Esophagus squamous epithelium (tissue), 5 donors: ENCODE measurements around the gene HIRA. TPM values are rescaled to one million over a fixed set of nuclear protein-coding genes. Genes with fewer than 3 reads are reported as not detected.

ENCODE experiments used
- DNase-seq: peaks from one replicate; lab custom pipeline; 2025; lab: John Stamatoyannopoulos, UW
- H3K27ac ChIP-seq, 4 donors: fragments of 200-600 bp; sonication (generic); one replicate each; pipeline ENCODE4 v1.5.1; 2016 to 2019; ENCODE audit warnings: mild to moderate bottlenecking in 1 of 4
- H3K27me3 ChIP-seq, 4 donors: fragments of 200-600 bp; sonication (generic); 1 replicate in 3 of 4; 2 replicates in 1 of 4; pipeline versions ENCODE4 v1.5.1 to v1.6.0; 2017 to 2021; ENCODE audit warnings: antibody characterized with exemption in 1 of 4
- H3K36me3 ChIP-seq, 3 donors: fragments of 200-600 bp; sonication (generic); one replicate each; pipeline ENCODE4 v1.5.1; 2016 to 2019
- H3K4me1 ChIP-seq, 3 donors: fragments of 200-600 bp; sonication (generic); one replicate each; pipeline ENCODE4 v1.5.1; 2017 to 2019
- H3K4me3 ChIP-seq, 4 donors: fragments of 200-600 bp; sonication (generic); 1 replicate in 3 of 4; 2 replicates in 1 of 4; pipeline ENCODE4 v1.5.1; 2016 to 2019; ENCODE audit warnings: mild to moderate bottlenecking in 2 of 4, moderate library complexity in 1 of 4
- H3K9me3 ChIP-seq, 3 donors: fragments of 200-600 bp; sonication (generic); one replicate each; pipeline ENCODE4 v1.5.1; 2016 to 2019
- CTCF ChIP-seq, 6 experiments: fragments of 450-650 bp in 4 of 6; fragments of 200-600 bp in 2 of 6; sonication (generic) in 2 of 6; IDR thresholded peaks; one replicate each; pipeline ENCODE4 v1.5.1; 2016 to 2019; ENCODE audit warnings: antibody characterized with exemption in 6 of 6, mild to moderate bottlenecking in 4 of 6, moderate library complexity in 4 of 6
- POLR2A ChIP-seq, 4 donors: fragments of 450-650 bp; IDR thresholded peaks; one replicate each; pipeline ENCODE4 v1.6.1; 2017; ENCODE audit warnings: antibody characterized with exemption in 4 of 4, mild to moderate bottlenecking in 4 of 4, moderate library complexity in 3 of 4
- WGBS, 2 donors: methylation state at CpG; one replicate each; pipeline ENCODE4 v1.1.5; 2018; 5-methylcytosine and 5-hydroxymethylcytosine counted together
- intact Hi-C: fragments of 100-400 bp; cut with DNase I; formaldehyde crosslinking; loops from one replicate; pipeline ENCODE4 v1.15.0; 2022
- total RNA-seq, 4 donors: library from RNA; depleted of rRNA; stranded (reverse); fragments of >200 nt; gene quantifications; one replicate each; pipeline ENCODE4 v1.1.0, GENCODE V29; 2016
- donor health status: DM: yes; HTN: yes; CAD: no.

Gene HIRA
- total RNA-seq, 4 donors from 2014 or later = 11.2 to 19.8 (median 14.4) TPM

- 92 to 95% methylated on average over 7 to 8 of the region's 9 CpGs for WGBS, 2 donors
- H3K36me3 ChIP-seq = peaks cover 39 to 100% (median 64%) of the 10 kb centered on the region in 3 donors
- no peaks in the 10 kb centered on the region for H3K4me1 ChIP-seq
- no peak overlapping the region for H3K27ac ChIP-seq
- H3K9me3 ChIP-seq = no peaks in the 10 kb centered on the region
- intact Hi-C loops = no loop called here
- no peak overlapping the region for H3K4me3 ChIP-seq
- no peak for TF ChIP-seq CTCF (IDR thresholded peaks at IDR 0.05)
- TF ChIP-seq POLR2A (IDR thresholded peaks at IDR 0.05) = no peak
- H3K27me3 ChIP-seq = no peaks in the 10 kb centered on the region
- no peak for DNase-seq
Observed at GRCh38 chr22:19466848-19467752, 35.6 kb upstream of the HIRA start.

DNA sequence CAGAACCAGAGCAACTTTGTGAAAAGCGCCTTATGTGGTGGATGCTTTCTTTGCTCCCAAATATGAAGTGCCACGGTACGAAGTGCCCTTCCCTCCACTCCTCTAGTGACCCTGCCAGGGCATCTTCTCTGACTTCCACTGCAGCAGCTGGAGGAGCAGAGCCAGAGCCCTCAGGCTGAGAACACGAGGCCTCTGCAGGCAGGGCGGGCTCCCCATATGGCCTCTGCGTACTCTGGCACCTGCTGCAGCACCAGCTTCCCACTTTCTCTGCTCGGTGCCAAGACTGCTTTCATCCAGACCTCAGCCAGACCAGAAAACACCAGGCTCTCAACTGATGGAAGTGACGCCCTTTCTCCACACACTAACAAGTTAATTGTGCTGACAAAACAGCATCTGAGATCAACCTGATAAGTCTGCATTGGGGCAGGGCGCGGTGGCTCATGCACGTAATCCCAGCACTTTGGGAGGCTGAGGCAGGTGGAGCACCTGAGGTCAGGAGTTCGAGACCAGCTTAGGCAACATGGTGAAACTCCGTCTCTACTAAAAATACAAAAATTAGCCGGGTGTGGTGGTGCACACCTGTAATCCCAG lies 34.7 kb upstream of the HIRA start:
- intact Hi-C loops = no loop called here
- H3K4me3 ChIP-seq = no peak overlapping the region

GRCh38 chr22:19464975-19465374 lies 33.4 kb upstream of the HIRA start:
- H3K4me1 ChIP-seq = no peaks in the 10 kb centered on the region
- DNase-seq = no peak
- intact Hi-C loops = no loop called here
- TF ChIP-seq POLR2A (IDR thresholded peaks at IDR 0.05) (no peak), CTCF (IDR thresholded peaks at IDR 0.05) (no peak)
- H3K4me3 ChIP-seq = no peak overlapping the region
- no peaks in the 10 kb centered on the region for H3K9me3 ChIP-seq
- WGBS, 2 donors = 72 to 93% methylated on average over 4 of the region's 4 CpGs
- peaks cover 36 to 100% (median 57%) of the 10 kb centered on the region in 3 donors for H3K36me3 ChIP-seq
- H3K27me3 ChIP-seq = no peaks in the 10 kb centered on the region
- no peak overlapping the region for H3K27ac ChIP-seq

More for the DNA sequence above, 34.7 kb upstream of the HIRA start:
- no peak overlapping the region for H3K27ac ChIP-seq
- no peak for DNase-seq
- H3K4me1 ChIP-seq = no peaks in the 10 kb centered on the region
- WGBS, 2 donors = 88 to 91% methylated on average over 11 to 14 of the region's 14 CpGs
- no peaks in the 10 kb centered on the region for H3K9me3 ChIP-seq
- peaks cover 39 to 100% (median 64%) of the 10 kb centered on the region in 3 donors for H3K36me3 ChIP-seq
- TF ChIP-seq CTCF (IDR thresholded peaks at IDR 0.05) = no peak
- no peak for TF ChIP-seq POLR2A (IDR thresholded peaks at IDR 0.05)
- H3K27me3 ChIP-seq = no peaks in the 10 kb centered on the region

DNA sequence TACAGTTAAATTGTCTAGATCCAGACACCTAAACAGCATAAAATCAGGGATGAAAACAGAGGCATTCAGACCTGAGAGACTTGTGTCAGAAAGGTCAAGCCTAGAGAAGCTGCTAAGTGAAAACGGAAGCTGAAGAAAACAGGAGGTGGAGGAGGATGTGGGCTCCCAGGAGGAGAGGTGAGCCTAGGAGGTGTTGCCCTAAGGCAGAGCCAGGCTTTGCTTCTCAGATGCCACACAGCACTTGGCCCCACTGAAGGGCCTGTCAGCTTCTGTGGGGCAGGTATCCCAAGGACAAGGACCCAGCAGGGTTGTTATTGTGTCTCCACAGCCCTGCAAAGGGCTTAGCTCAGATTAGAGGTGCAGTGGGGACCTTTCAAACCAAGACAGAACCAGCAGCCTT lies 33.0 kb upstream of the HIRA start:
- no peaks in the 10 kb centered on the region for H3K9me3 ChIP-seq
- no peak overlapping the region for H3K4me3 ChIP-seq
- no peak for DNase-seq
- TF ChIP-seq POLR2A (IDR thresholded peaks at IDR 0.05) = no peak
- TF ChIP-seq CTCF (IDR thresholded peaks at IDR 0.05) = no peak
- WGBS, 2 donors = 58 to 85% methylated on average over 1 of the region's 1 CpG
- intact Hi-C loops = no loop called here
- no peak overlapping the region for H3K27ac ChIP-seq
- H3K4me1 ChIP-seq = no peaks in the 10 kb centered on the region
- H3K27me3 ChIP-seq = no peaks in the 10 kb centered on the region
- H3K36me3 ChIP-seq = peaks cover 32 to 100% (median 53%) of the 10 kb centered on the region in 3 donors
